Panc1 (cell line): ENCODE data around the gene CDH12.
"Not testable (repeated sequence)": the region's sequence is repeated elsewhere in the genome, so short reads cannot be mapped to it uniquely, and the experiment has no call there.

Source experiments
- POLR2AphosphoS5 ChIP-seq: IDR thresholded peaks from 2 replicates; pipeline ENCODE4 v1.6.1; 2012; ENCODE audit warnings: mild to moderate bottlenecking, low read depth, low read length, moderate library complexity
- TF ChIP-seq, protein P1 (sequence below), 2 experiments: IDR thresholded peaks; 2 replicates each; pipeline ENCODE4 v1.6.1; 2011 to 2012; ENCODE audit warnings: low read depth in 2 of 2, control low read depth in 1 of 2, low read length in 1 of 2, mild to moderate bottlenecking in 1 of 2, moderate library complexity in 1 of 2; ENCODE audit not compliant: insufficient read depth in 1 of 2
- TF ChIP-seq, protein P2 (sequence below): fragments of 450-650 bp; IDR thresholded peaks from 2 replicates; pipeline ENCODE4 v1.5.1; 2017; ENCODE audit warnings: mild to moderate bottlenecking

GRCh38 chr5:22010808-22011207 lies 842.3 kb downstream of the CDH12 start:
- TF ChIP-seq, protein P1, sequence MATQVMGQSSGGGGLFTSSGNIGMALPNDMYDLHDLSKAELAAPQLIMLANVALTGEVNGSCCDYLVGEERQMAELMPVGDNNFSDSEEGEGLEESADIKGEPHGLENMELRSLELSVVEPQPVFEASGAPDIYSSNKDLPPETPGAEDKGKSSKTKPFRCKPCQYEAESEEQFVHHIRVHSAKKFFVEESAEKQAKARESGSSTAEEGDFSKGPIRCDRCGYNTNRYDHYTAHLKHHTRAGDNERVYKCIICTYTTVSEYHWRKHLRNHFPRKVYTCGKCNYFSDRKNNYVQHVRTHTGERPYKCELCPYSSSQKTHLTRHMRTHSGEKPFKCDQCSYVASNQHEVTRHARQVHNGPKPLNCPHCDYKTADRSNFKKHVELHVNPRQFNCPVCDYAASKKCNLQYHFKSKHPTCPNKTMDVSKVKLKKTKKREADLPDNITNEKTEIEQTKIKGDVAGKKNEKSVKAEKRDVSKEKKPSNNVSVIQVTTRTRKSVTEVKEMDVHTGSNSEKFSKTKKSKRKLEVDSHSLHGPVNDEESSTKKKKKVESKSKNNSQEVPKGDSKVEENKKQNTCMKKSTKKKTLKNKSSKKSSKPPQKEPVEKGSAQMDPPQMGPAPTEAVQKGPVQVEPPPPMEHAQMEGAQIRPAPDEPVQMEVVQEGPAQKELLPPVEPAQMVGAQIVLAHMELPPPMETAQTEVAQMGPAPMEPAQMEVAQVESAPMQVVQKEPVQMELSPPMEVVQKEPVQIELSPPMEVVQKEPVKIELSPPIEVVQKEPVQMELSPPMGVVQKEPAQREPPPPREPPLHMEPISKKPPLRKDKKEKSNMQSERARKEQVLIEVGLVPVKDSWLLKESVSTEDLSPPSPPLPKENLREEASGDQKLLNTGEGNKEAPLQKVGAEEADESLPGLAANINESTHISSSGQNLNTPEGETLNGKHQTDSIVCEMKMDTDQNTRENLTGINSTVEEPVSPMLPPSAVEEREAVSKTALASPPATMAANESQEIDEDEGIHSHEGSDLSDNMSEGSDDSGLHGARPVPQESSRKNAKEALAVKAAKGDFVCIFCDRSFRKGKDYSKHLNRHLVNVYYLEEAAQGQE (IDR thresholded peaks at IDR 0.05; ENCODE audit: insufficient read depth in 1 of 2, low read depth in 2 of 2, low read length in 1 of 2): not testable (repeated sequence)
- TF ChIP-seq, protein P2, sequence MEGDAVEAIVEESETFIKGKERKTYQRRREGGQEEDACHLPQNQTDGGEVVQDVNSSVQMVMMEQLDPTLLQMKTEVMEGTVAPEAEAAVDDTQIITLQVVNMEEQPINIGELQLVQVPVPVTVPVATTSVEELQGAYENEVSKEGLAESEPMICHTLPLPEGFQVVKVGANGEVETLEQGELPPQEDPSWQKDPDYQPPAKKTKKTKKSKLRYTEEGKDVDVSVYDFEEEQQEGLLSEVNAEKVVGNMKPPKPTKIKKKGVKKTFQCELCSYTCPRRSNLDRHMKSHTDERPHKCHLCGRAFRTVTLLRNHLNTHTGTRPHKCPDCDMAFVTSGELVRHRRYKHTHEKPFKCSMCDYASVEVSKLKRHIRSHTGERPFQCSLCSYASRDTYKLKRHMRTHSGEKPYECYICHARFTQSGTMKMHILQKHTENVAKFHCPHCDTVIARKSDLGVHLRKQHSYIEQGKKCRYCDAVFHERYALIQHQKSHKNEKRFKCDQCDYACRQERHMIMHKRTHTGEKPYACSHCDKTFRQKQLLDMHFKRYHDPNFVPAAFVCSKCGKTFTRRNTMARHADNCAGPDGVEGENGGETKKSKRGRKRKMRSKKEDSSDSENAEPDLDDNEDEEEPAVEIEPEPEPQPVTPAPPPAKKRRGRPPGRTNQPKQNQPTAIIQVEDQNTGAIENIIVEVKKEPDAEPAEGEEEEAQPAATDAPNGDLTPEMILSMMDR: not testable (repeated sequence)
- TF ChIP-seq POLR2AphosphoS5: not testable (repeated sequence)
